Vagina (tissue), 2 donors: ENCODE data around the gene SKAP1. TPM values are rescaled to one million over a fixed set of nuclear protein-coding genes. Genes with fewer than 3 reads are reported as not detected.

Experiments
- DNase-seq, 2 donors: peaks; one replicate each; pipeline ENCODE4 v3.0.0-alpha.2; 2017; ENCODE audit errors: extremely low spot score in 2 of 2
- H3K27ac ChIP-seq: fragments of 200-600 bp; sonication (generic); one replicate; pipeline ENCODE4 v1.5.1; 2019
- H3K27me3 ChIP-seq: fragments of 200-600 bp; sonication (generic); one replicate; pipeline ENCODE4 v1.5.1; 2019
- H3K36me3 ChIP-seq, 2 donors: fragments of 200-600 bp; sonication (generic); one replicate each; pipeline ENCODE4 v1.5.1; 2017 to 2019
- H3K4me1 ChIP-seq: fragments of 200-600 bp; sonication (generic); one replicate; pipeline ENCODE4 v1.5.1; 2019
- H3K4me3 ChIP-seq, 2 donors: fragments of 200-600 bp; sonication (generic); 1 replicate in 1 of 2; 2 replicates in 1 of 2; pipeline ENCODE4 v1.5.1; 2016 to 2019
- H3K9me3 ChIP-seq: fragments of 200-600 bp; sonication (generic); one replicate; pipeline ENCODE4 v1.5.1; 2019
- POLR2A ChIP-seq, 2 donors: fragments of 450-650 bp; IDR thresholded peaks; one replicate each; pipeline ENCODE4 v1.6.1; 2017; ENCODE audit warnings: antibody characterized with exemption in 2 of 2, mild to moderate bottlenecking in 2 of 2, moderate library complexity in 2 of 2
- POLR2AphosphoS5 ChIP-seq, 2 donors: sonication (generic); formaldehyde crosslinking; IDR thresholded peaks; one replicate each; pipeline ENCODE4 v1.9.0; 2017; ENCODE audit warnings: antibody characterized with exemption in 2 of 2, mild to moderate bottlenecking in 2 of 2, low read depth in 1 of 2; ENCODE audit not compliant: insufficient read depth in 1 of 2
- intact Hi-C: fragments of 100-400 bp; cut with DNase I; formaldehyde crosslinking; loops from one replicate; pipeline ENCODE4 v1.15.1; 2023
- total RNA-seq: library from RNA; depleted of rRNA; stranded (reverse); fragments of >200 nt; gene quantifications from one replicate; pipeline ENCODE4 v1.2.3, GENCODE V29; 2016
- TF ChIP-seq, protein P1 (sequence below), 3 experiments: fragments of 450-650 bp in 2 of 3; fragments of 200-600 bp in 1 of 3; sonication (generic) in 1 of 3; IDR thresholded peaks; one replicate each; pipeline ENCODE4 v1.5.1; 2017 to 2019; ENCODE audit warnings: antibody characterized with exemption in 3 of 3, mild to moderate bottlenecking in 2 of 3, moderate library complexity in 2 of 3

Gene SKAP1
- total RNA-seq, 1 donor from 2014 or later = 5.6 TPM

- no peak overlapping the region for H3K27ac ChIP-seq
- H3K27me3 ChIP-seq = no peaks in the 10 kb centered on the region
- H3K4me1 ChIP-seq = no peaks in the 10 kb centered on the region
- H3K9me3 ChIP-seq = no peaks in the 10 kb centered on the region
- intact Hi-C loops = no loop called here
- no peak for DNase-seq
- TF ChIP-seq POLR2A (IDR thresholded peaks at IDR 0.05) (no peak), POLR2AphosphoS5 (IDR thresholded peaks at IDR 0.05; ENCODE audit: insufficient read depth in 1 of 2, low read depth in 1 of 2) (no peak)
- no peak overlapping the region for H3K4me3 ChIP-seq
- H3K36me3 ChIP-seq = no peaks in the 10 kb centered on the region
Observed at GRCh38 chr17:48225725-48226567, 204.1 kb downstream of the SKAP1 start.

DNA sequence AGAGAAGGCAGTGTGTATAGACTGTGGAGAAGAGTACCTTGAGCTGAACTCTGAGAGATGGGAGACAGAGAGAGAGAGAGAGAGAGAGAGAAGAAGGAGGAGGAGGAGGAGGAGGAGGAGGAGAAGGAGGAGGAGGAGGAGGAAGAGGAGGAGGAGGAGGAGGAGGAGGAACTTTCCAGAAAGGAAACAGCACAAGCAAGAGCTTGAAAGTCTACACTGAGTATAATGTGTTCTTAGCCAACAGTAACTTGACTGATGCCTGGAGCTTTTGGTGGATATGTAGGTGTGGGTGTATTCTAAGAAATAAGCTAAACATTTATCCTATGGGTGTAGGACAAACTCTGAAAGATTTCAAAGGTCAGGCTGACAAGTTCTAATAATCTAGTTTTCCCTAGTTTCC is 206.1 kb downstream of the SKAP1 start:
- intact Hi-C loops = no loop called here
- Histone ChIP-seq H3K36me3 (no peaks in the 10 kb centered on the region), H3K4me1 (no peaks in the 10 kb centered on the region), H3K27me3 (no peaks in the 10 kb centered on the region), H3K4me3 (no peak overlapping the region), H3K9me3 (no peaks in the 10 kb centered on the region), H3K27ac (no peak overlapping the region)
- TF ChIP-seq POLR2AphosphoS5 (IDR thresholded peaks at IDR 0.05; ENCODE audit: insufficient read depth in 1 of 2, low read depth in 1 of 2) (no peak), POLR2A (IDR thresholded peaks at IDR 0.05) (no peak)
- TF ChIP-seq, protein P1, sequence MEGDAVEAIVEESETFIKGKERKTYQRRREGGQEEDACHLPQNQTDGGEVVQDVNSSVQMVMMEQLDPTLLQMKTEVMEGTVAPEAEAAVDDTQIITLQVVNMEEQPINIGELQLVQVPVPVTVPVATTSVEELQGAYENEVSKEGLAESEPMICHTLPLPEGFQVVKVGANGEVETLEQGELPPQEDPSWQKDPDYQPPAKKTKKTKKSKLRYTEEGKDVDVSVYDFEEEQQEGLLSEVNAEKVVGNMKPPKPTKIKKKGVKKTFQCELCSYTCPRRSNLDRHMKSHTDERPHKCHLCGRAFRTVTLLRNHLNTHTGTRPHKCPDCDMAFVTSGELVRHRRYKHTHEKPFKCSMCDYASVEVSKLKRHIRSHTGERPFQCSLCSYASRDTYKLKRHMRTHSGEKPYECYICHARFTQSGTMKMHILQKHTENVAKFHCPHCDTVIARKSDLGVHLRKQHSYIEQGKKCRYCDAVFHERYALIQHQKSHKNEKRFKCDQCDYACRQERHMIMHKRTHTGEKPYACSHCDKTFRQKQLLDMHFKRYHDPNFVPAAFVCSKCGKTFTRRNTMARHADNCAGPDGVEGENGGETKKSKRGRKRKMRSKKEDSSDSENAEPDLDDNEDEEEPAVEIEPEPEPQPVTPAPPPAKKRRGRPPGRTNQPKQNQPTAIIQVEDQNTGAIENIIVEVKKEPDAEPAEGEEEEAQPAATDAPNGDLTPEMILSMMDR (IDR thresholded peaks at IDR 0.05) = no peak
- DNase-seq = no peak

- Histone ChIP-seq H3K27me3 (no peaks in the 10 kb centered on the region), H3K4me3 (no peak overlapping the region), H3K9me3 (no peaks in the 10 kb centered on the region), H3K36me3 (no peaks in the 10 kb centered on the region), H3K4me1 (no peaks in the 10 kb centered on the region), H3K27ac (no peak overlapping the region)
- TF ChIP-seq POLR2AphosphoS5 (IDR thresholded peaks at IDR 0.05; ENCODE audit: insufficient read depth in 1 of 2, low read depth in 1 of 2) = no peak
- TF ChIP-seq, protein P1 (IDR thresholded peaks at IDR 0.05) = no peak
- TF ChIP-seq POLR2A (IDR thresholded peaks at IDR 0.05) = no peak
- DNase-seq = no peak
- intact Hi-C loops = no loop called here
Observed at GRCh38 chr17:48219617-48220016, 210.4 kb downstream of the SKAP1 start.

GRCh38 chr17:48215583-48216139 is 214.4 kb downstream of the SKAP1 start:
- intact Hi-C loops = no loop called here
- Histone ChIP-seq H3K4me3 (no peak overlapping the region), H3K36me3 (no peaks in the 10 kb centered on the region), H3K4me1 (no peaks in the 10 kb centered on the region), H3K27me3 (no peaks in the 10 kb centered on the region), H3K27ac (no peak overlapping the region), H3K9me3 (no peaks in the 10 kb centered on the region)
- no peak for TF ChIP-seq POLR2AphosphoS5 (IDR thresholded peaks at IDR 0.05; ENCODE audit: insufficient read depth in 1 of 2, low read depth in 1 of 2)
- TF ChIP-seq POLR2A (IDR thresholded peaks at IDR 0.05) = no peak
- TF ChIP-seq, protein P1 (IDR thresholded peaks at IDR 0.05) = no peak
- no peak for DNase-seq

GRCh38 chr17:48213797-48214196 is 216.2 kb downstream of the SKAP1 start:
- TF ChIP-seq POLR2A (IDR thresholded peaks at IDR 0.05) = no peak
- intact Hi-C loops = no loop called here

GRCh38 chr17:48211787-48212186 is 218.2 kb downstream of the SKAP1 start:
- TF ChIP-seq POLR2AphosphoS5 (IDR thresholded peaks at IDR 0.05; ENCODE audit: insufficient read depth in 1 of 2, low read depth in 1 of 2) (no peak), POLR2A (IDR thresholded peaks at IDR 0.05) (no peak)
- TF ChIP-seq, protein P1 (IDR thresholded peaks at IDR 0.05) = no peak
- no peak overlapping the region for H3K27ac ChIP-seq
- H3K9me3 ChIP-seq = no peaks in the 10 kb centered on the region
- no peak overlapping the region for H3K4me3 ChIP-seq
- intact Hi-C loops = no loop called here
- no peaks in the 10 kb centered on the region for H3K27me3 ChIP-seq
- no peak for DNase-seq
- no peaks in the 10 kb centered on the region for H3K36me3 ChIP-seq
- H3K4me1 ChIP-seq = no peaks in the 10 kb centered on the region

More at GRCh38 chr17:48213797-48214196, 216.2 kb downstream of the SKAP1 start:
- H3K4me3 ChIP-seq = no peak overlapping the region
- H3K9me3 ChIP-seq = no peaks in the 10 kb centered on the region
- DNase-seq = no peak
- no peaks in the 10 kb centered on the region for H3K27me3 ChIP-seq
- no peaks in the 10 kb centered on the region for H3K4me1 ChIP-seq
- no peak overlapping the region for H3K27ac ChIP-seq
- no peaks in the 10 kb centered on the region for H3K36me3 ChIP-seq
